H9 (cell line): Measurements from ENCODE around the gene FCGR3A. TPM values are rescaled to one million over a fixed set of nuclear protein-coding genes. Genes with fewer than 3 reads are reported as not detected.

ENCODE experiments used
- DNase-seq: peaks from one replicate; pipeline ENCODE4 v3.0.0-alpha.2; 2017
- H2AFZ ChIP-seq: one replicate; pipeline ENCODE4 v1.6.1; 2013; ENCODE audit warnings: mild to moderate bottlenecking, low read length, control low read depth, moderate library complexity
- H2AK5ac ChIP-seq: 2 replicates; pipeline ENCODE4 v1.6.1; 2013; ENCODE audit warnings: low read length, control low read depth, mixed read lengths; ENCODE audit not compliant: insufficient read length
- H2BK120ac ChIP-seq: one replicate; pipeline ENCODE4 v1.6.1; 2013; ENCODE audit warnings: low read depth, mild to moderate bottlenecking, low read length, control low read depth, inconsistent platforms; ENCODE audit not compliant: poor library complexity, severe bottlenecking
- H2BK12ac ChIP-seq: 2 replicates; pipeline ENCODE4 v1.6.1; 2013; ENCODE audit warnings: low read length, control low read depth, mixed read lengths, low read depth; ENCODE audit not compliant: insufficient read length
- H2BK15ac ChIP-seq: 2 replicates; pipeline ENCODE4 v1.6.1; 2013; ENCODE audit warnings: low read depth, low read length, control low read depth
- H2BK20ac ChIP-seq: one replicate; pipeline ENCODE4 v1.6.1; 2013; ENCODE audit warnings: low read depth, mild to moderate bottlenecking, low read length, control low read depth, inconsistent platforms; ENCODE audit not compliant: poor library complexity, severe bottlenecking
- H2BK5ac ChIP-seq: 2 replicates; pipeline ENCODE4 v1.6.1; 2013; ENCODE audit warnings: low read length, control low read depth, mixed read lengths; ENCODE audit not compliant: insufficient read length
- H3K14ac ChIP-seq: 2 replicates; pipeline ENCODE4 v1.6.1; 2013; ENCODE audit warnings: low read length, control low read depth; ENCODE audit not compliant: insufficient read depth
- H3K18ac ChIP-seq: 2 replicates; pipeline ENCODE4 v1.6.1; 2013; ENCODE audit warnings: low read depth, mild to moderate bottlenecking, mixed read lengths, low read length, control low read depth; ENCODE audit not compliant: insufficient read length
- H3K23ac ChIP-seq: 2 replicates; pipeline ENCODE4 v1.6.1; 2013; ENCODE audit warnings: low read length, control low read depth, mixed read lengths, low read depth; ENCODE audit not compliant: insufficient read length
- H3K23me2 ChIP-seq: 2 replicates; pipeline ENCODE4 v1.6.1; 2013; ENCODE audit warnings: low read depth, mild to moderate bottlenecking, mixed read lengths, low read length, control low read depth; ENCODE audit not compliant: insufficient read length, poor library complexity, severe bottlenecking
- H3K27ac ChIP-seq: 2 replicates; pipeline ENCODE4 v1.5.1; 2013; ENCODE audit warnings: low read length, control low read depth, mixed read lengths, low read depth; ENCODE audit not compliant: insufficient read length
- H3K27me3 ChIP-seq: 2 replicates; pipeline ENCODE4 v1.6.1; 2013; ENCODE audit warnings: low read length, control low read depth, inconsistent platforms; ENCODE audit not compliant: insufficient read depth
- H3K4ac ChIP-seq: 2 replicates; pipeline ENCODE4 v1.6.1; 2013; ENCODE audit warnings: low read depth, mild to moderate bottlenecking, control low read depth, inconsistent platforms, low read length, moderate library complexity
- H3K4me1 ChIP-seq: 2 replicates; pipeline ENCODE4 v1.6.1; 2013; ENCODE audit warnings: low read length, control low read depth, inconsistent platforms; ENCODE audit not compliant: insufficient read depth
- H3K4me2 ChIP-seq: 2 replicates; pipeline ENCODE4 v1.6.1; 2013; ENCODE audit warnings: low read length, control low read depth, mixed read lengths; ENCODE audit not compliant: insufficient read length, insufficient read depth
- H3K56ac ChIP-seq: 2 replicates; pipeline ENCODE4 v1.6.1; 2013; ENCODE audit warnings: low read depth, mild to moderate bottlenecking, mixed read lengths, low read length, control low read depth; ENCODE audit not compliant: insufficient read length
- H3K79me1 ChIP-seq: 2 replicates; pipeline ENCODE4 v1.6.1; 2013; ENCODE audit warnings: low read depth, mild to moderate bottlenecking, moderate library complexity, low read length, control low read depth, inconsistent platforms; ENCODE audit not compliant: insufficient read depth, poor library complexity, severe bottlenecking
- H3K79me2 ChIP-seq: 2 replicates; pipeline ENCODE4 v1.6.1; 2013; ENCODE audit warnings: low read length, control low read depth, inconsistent platforms; ENCODE audit not compliant: insufficient read depth
- H3K9ac ChIP-seq: 2 replicates; pipeline ENCODE4 v1.6.1; 2013; ENCODE audit warnings: low read length, control low read depth, mixed read lengths; ENCODE audit not compliant: insufficient read length; ENCODE audit errors: extremely low read depth
- H3K9me3 ChIP-seq: one replicate; pipeline ENCODE4 v1.6.1; 2013; ENCODE audit warnings: low read depth, low read length, inconsistent platforms; ENCODE audit not compliant: control insufficient read depth
- H3T11ph ChIP-seq: one replicate; pipeline ENCODE4 v1.6.1; 2013; ENCODE audit warnings: mild to moderate bottlenecking, low read length, control low read depth, inconsistent platforms
- H4K20me1 ChIP-seq: one replicate; pipeline ENCODE4 v1.6.1; 2013; ENCODE audit not compliant: control insufficient read depth, insufficient read length, insufficient read depth
- H4K5ac ChIP-seq: 2 replicates; pipeline ENCODE4 v1.6.1; 2013; ENCODE audit warnings: low read depth, mild to moderate bottlenecking, mixed read lengths, low read length, control low read depth; ENCODE audit not compliant: insufficient read length
- H4K8ac ChIP-seq: replicated peaks from 2 replicates; pipeline ENCODE4 v1.6.1; 2013; ENCODE audit warnings: low read length, control low read depth, mixed read lengths, low read depth; ENCODE audit not compliant: insufficient read length
- H4K91ac ChIP-seq: 2 replicates; pipeline ENCODE4 v1.6.1; 2013; ENCODE audit warnings: low read depth, mild to moderate bottlenecking, moderate library complexity, mixed read lengths, low read length, control low read depth; ENCODE audit not compliant: insufficient read length
- H3K27ac Mint-ChIP-seq, 3 experiments: 2 replicates in 2 of 3; 3 replicates in 1 of 3; pipeline ENCODE4 v1.8.0; 2020 to 2021; ENCODE audit warnings: mixed read lengths in 3 of 3, mild to moderate bottlenecking in 1 of 3, moderate library complexity in 1 of 3
- H3K27me3 Mint-ChIP-seq: 2 replicates; pipeline ENCODE4 v1.8.0; 2021; ENCODE audit warnings: low read depth, mild to moderate bottlenecking, moderate library complexity, mixed read lengths
- H3K36me3 Mint-ChIP-seq, 3 experiments: 2 replicates in 2 of 3; 3 replicates in 1 of 3; pipeline ENCODE4 v1.8.0; 2020 to 2021; ENCODE audit warnings: low read depth in 3 of 3, mixed read lengths in 3 of 3; ENCODE audit not compliant: insufficient read depth in 1 of 3
- H3K4me1 Mint-ChIP-seq, 2 experiments: 2 replicates each; pipeline ENCODE4 v1.8.0; 2020; ENCODE audit warnings: mixed read lengths in 2 of 2
- H3K4me3 Mint-ChIP-seq, 2 experiments: 2 replicates in 1 of 2; 3 replicates in 1 of 2; pipeline ENCODE4 v1.8.0; 2020 to 2021; ENCODE audit warnings: mild to moderate bottlenecking in 2 of 2, mixed read lengths in 2 of 2, moderate library complexity in 1 of 2
- H3K9me3 Mint-ChIP-seq, 2 experiments: 2 replicates in 1 of 2; 3 replicates in 1 of 2; pipeline ENCODE4 v1.8.0; 2020; ENCODE audit warnings: mild to moderate bottlenecking in 2 of 2, mixed read lengths in 2 of 2, moderate library complexity in 1 of 2
- CTCF ChIP-seq: fragments of 200-600 bp; sonication (generic); conservative IDR thresholded peaks from 3 replicates; pipeline ENCODE4 v1.8.0; 2021; ENCODE audit warnings: antibody characterized with exemption, mild to moderate bottlenecking
- total RNA-seq: library from RNA; stranded (reverse); gene quantifications from 2 replicates; pipeline ENCODE4 v1.2.1, GENCODE V29; 2021

The FCGR3A gene
- total RNA-seq, 1 experiment from 2014 or later, result not detected

- no peaks in the 10 kb centered on the region for H3K23me2 ChIP-seq
- no peaks in the 10 kb centered on the region for H4K20me1 ChIP-seq
- no peak overlapping the region for H4K5ac ChIP-seq
- H3K9me3 Mint-ChIP-seq, result no peaks in the 10 kb centered on the region; a peak in 1 of 5 replicates
- H3K4ac ChIP-seq, result no peak overlapping the region
- no peak overlapping the region for H2AK5ac ChIP-seq
- TF ChIP-seq CTCF, result no peak
- no peaks in the 10 kb centered on the region for H3K79me2 ChIP-seq
- H2BK12ac ChIP-seq, result no peak overlapping the region
- H3K27ac Mint-ChIP-seq, result no peak overlapping the region
- H3K79me1 ChIP-seq, result no peaks in the 10 kb centered on the region
- no peak overlapping the region for H3K27ac ChIP-seq
- H3K4me1 Mint-ChIP-seq, result peaks cover 16 to 19% of the 10 kb centered on the region in 2 experiments
- no peak overlapping the region for H3K18ac ChIP-seq
- no peaks in the 10 kb centered on the region for H3K36me3 Mint-ChIP-seq
- no peak overlapping the region for H3K4me2 ChIP-seq
- no peaks in the 10 kb centered on the region for H3K9me3 ChIP-seq
- H4K91ac ChIP-seq, result no peak overlapping the region
- no peak overlapping the region for H2BK15ac ChIP-seq
- H2BK120ac ChIP-seq, result no peak overlapping the region
- no peak overlapping the region for H3T11ph ChIP-seq
- H3K4me1 ChIP-seq, result no peaks in the 10 kb centered on the region
- no peak overlapping the region for H3K56ac ChIP-seq
- H4K8ac ChIP-seq, result no peak overlapping the region
- H3K9ac ChIP-seq, result no peak overlapping the region
- no peak overlapping the region for H3K4me3 Mint-ChIP-seq
- no peak for DNase-seq
- H3K27me3 Mint-ChIP-seq, result peaks cover 13% of the 10 kb centered on the region
- H2AFZ ChIP-seq, result no peak overlapping the region
- no peak overlapping the region for H3K23ac ChIP-seq
- H2BK5ac ChIP-seq, result no peak overlapping the region
- no peaks in the 10 kb centered on the region for H3K27me3 ChIP-seq
- no peak overlapping the region for H3K14ac ChIP-seq
- no peak overlapping the region for H2BK20ac ChIP-seq
Measured at GRCh38 chr1:161503394-161503748, 46.2 kb downstream of the FCGR3A start.
